Measurements from ENCODE around the gene HYAL2.

Gene HYAL2

DNA sequence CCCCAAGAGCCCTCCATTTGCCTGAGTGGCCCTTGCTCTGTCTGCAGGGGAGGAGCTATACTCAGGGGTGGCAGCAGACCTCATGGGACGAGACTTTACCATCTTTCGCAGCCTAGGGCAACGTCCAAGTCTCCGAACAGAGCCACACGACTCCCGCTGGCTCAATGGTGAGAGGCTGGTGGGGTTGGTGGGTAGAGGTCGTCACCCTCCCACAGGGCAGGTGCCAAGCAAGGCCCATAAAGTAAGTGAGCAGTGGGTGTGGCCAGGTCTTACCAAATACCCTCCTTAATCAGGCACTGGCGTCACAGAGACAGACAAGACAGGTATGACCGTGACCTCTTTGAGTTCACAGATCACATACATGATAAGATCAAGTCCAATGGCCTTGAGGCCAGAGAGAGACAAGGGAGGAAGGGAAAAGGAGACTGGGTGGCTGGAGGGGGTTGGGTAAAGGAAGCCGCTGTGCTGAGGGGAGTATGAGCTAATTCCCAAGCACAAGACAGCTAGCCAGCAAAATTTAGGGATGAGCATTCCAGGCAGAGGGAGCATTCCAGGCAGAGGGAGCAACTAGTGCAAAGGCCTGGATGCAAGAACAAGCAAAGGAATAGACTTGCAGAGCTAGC lies 51.1 kb downstream of the HYAL2 start:
- H3K9me3 ChIP-seq (ENCODE audit: insufficient read depth, low read length): no peaks in the 10 kb centered on the region
- H2AFZ ChIP-seq (ENCODE audit: low read depth, low read length, severe bottlenecking): no peak overlapping the region
- no peaks in the 10 kb centered on the region for H3K79me2 ChIP-seq (ENCODE audit: insufficient read depth, low read length)
- H3K27me3 ChIP-seq (ENCODE audit: low read length): no peaks in the 10 kb centered on the region
- no peak overlapping the region for H3K4me3 ChIP-seq (ENCODE audit: insufficient read depth, low read length, poor library complexity, severe bottlenecking)
- no peak overlapping the region for H3K4me2 ChIP-seq (ENCODE audit: low read depth, low read length, poor library complexity, severe bottlenecking)
- no peaks in the 10 kb centered on the region for H4K20me1 ChIP-seq (ENCODE audit: low read depth, low read length)
- no peaks in the 10 kb centered on the region for H3F3A ChIP-seq (ENCODE audit: insufficient read depth)
- no peak overlapping the region for H3K9ac ChIP-seq (ENCODE audit: low read length)
- H3K36me3 ChIP-seq (ENCODE audit: low read length): no peaks in the 10 kb centered on the region
- no peaks in the 10 kb centered on the region for H3K9me2 ChIP-seq (replicated peaks; ENCODE audit: insufficient read depth, low read length)
- H3K27ac ChIP-seq (ENCODE audit: low read depth, low read length): no peak overlapping the region
- TF ChIP-seq EZH2phosphoT487 (conservative IDR thresholded peaks at IDR 0.05; ENCODE audit: low read length): no peak
- TF ChIP-seq, protein P1, sequence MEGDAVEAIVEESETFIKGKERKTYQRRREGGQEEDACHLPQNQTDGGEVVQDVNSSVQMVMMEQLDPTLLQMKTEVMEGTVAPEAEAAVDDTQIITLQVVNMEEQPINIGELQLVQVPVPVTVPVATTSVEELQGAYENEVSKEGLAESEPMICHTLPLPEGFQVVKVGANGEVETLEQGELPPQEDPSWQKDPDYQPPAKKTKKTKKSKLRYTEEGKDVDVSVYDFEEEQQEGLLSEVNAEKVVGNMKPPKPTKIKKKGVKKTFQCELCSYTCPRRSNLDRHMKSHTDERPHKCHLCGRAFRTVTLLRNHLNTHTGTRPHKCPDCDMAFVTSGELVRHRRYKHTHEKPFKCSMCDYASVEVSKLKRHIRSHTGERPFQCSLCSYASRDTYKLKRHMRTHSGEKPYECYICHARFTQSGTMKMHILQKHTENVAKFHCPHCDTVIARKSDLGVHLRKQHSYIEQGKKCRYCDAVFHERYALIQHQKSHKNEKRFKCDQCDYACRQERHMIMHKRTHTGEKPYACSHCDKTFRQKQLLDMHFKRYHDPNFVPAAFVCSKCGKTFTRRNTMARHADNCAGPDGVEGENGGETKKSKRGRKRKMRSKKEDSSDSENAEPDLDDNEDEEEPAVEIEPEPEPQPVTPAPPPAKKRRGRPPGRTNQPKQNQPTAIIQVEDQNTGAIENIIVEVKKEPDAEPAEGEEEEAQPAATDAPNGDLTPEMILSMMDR (IDR thresholded peaks at IDR 0.05; ENCODE audit: insufficient read depth, low read length, poor library complexity, severe bottlenecking): no peak

DNA sequence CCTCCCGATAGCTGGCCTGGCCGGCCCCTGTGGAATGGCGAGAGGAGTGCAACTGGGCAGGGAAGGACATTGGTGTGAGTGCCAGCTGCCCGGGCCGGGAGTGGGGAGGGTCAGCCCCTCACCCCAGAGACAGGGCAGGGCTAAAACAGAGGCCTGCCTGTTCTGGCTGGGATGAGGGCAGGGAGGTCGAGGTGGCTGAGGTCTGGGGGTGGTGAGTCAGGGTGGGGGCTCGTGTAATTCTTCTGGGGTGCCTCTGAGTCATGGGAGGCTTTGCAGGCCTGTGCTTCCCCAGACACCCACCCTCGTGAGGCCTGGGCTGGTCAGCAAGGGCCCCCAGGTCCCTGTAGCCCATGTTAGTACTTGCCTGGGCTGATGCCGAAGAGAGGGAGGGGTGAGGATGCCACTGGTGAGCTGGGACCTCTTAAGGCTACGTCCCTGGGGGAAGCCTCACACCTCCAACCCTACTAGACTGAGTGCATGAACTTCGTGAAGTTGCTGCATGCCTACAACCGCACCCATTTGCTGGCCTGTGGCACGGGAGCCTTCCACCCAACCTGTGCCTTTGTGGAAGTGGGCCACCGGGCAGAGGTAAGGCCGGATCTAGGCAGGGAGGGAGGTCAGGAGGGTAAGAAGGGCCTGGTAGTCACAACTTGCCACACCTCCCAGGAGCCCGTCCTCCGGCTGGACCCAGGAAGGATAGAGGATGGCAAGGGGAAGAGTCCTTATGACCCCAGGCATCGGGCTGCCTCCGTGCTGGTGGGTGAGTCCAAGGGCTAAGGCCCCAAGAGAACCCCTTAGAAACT lies 51.9 kb downstream of the HYAL2 start:
- H3K27ac ChIP-seq (ENCODE audit: low read depth, low read length): no peak overlapping the region
- H3K9me3 ChIP-seq (ENCODE audit: insufficient read depth, low read length): no peaks in the 10 kb centered on the region
- no peak overlapping the region for H3K4me3 ChIP-seq (ENCODE audit: insufficient read depth, low read length, poor library complexity, severe bottlenecking)
- no peaks in the 10 kb centered on the region for H3K27me3 ChIP-seq (ENCODE audit: low read length)
- no peaks in the 10 kb centered on the region for H3K79me2 ChIP-seq (ENCODE audit: insufficient read depth, low read length)
- H3K9me2 ChIP-seq (replicated peaks; ENCODE audit: insufficient read depth, low read length): no peaks in the 10 kb centered on the region
- no peak for TF ChIP-seq EZH2phosphoT487 (conservative IDR thresholded peaks at IDR 0.05; ENCODE audit: low read length)
- TF ChIP-seq, protein P1 (IDR thresholded peaks at IDR 0.05; ENCODE audit: insufficient read depth, low read length, poor library complexity, severe bottlenecking): no peak
- no peak overlapping the region for H2AFZ ChIP-seq (ENCODE audit: low read depth, low read length, severe bottlenecking)
- H4K20me1 ChIP-seq (ENCODE audit: low read depth, low read length): no peaks in the 10 kb centered on the region
- no peaks in the 10 kb centered on the region for H3F3A ChIP-seq (ENCODE audit: insufficient read depth)
- no peaks in the 10 kb centered on the region for H3K36me3 ChIP-seq (ENCODE audit: low read length)
- H3K4me2 ChIP-seq (ENCODE audit: low read depth, low read length, poor library complexity, severe bottlenecking): no peak overlapping the region
- H3K9ac ChIP-seq (ENCODE audit: low read length): no peak overlapping the region

DNA sequence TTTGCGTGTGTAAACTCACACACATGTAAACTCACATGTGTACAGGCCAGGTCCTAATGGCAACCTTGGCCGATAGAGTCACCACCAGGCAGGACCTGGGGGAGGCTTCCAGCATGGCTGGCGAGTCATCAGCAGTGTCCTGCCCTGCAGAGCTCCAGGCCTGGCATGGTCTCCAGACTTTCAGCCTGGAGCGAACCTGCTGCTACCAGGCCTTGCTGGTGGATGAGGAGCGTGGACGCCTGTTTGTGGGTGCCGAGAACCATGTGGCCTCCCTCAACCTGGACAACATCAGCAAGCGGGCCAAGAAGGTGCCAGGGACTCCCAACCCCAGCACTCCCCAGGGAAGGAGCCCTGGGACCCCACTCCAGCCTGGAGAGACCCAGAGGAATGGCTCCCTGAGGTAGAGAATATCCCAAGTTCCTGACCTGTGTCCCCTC lies 52.5 kb downstream of the HYAL2 start:
- Histone ChIP-seq H3K79me2 (ENCODE audit: insufficient read depth, low read length) (no peaks in the 10 kb centered on the region), H2AFZ (ENCODE audit: low read depth, low read length, severe bottlenecking) (no peak overlapping the region), H4K20me1 (ENCODE audit: low read depth, low read length) (no peaks in the 10 kb centered on the region), H3F3A (ENCODE audit: insufficient read depth) (no peaks in the 10 kb centered on the region), H3K9ac (ENCODE audit: low read length) (no peak overlapping the region), H3K27me3 (ENCODE audit: low read length) (no peaks in the 10 kb centered on the region), H3K9me3 (ENCODE audit: insufficient read depth, low read length) (no peaks in the 10 kb centered on the region), H3K4me3 (ENCODE audit: insufficient read depth, low read length, poor library complexity, severe bottlenecking) (no peak overlapping the region), H3K36me3 (ENCODE audit: low read length) (no peaks in the 10 kb centered on the region), H3K4me2 (ENCODE audit: low read depth, low read length, poor library complexity, severe bottlenecking) (no peak overlapping the region), H3K27ac (ENCODE audit: low read depth, low read length) (no peak overlapping the region), H3K9me2 (replicated peaks; ENCODE audit: insufficient read depth, low read length) (no peaks in the 10 kb centered on the region)
- TF ChIP-seq EZH2phosphoT487 (conservative IDR thresholded peaks at IDR 0.05; ENCODE audit: low read length): no peak
- TF ChIP-seq, protein P1 (IDR thresholded peaks at IDR 0.05; ENCODE audit: insufficient read depth, low read length, poor library complexity, severe bottlenecking): no peak
